Natural killer cell (primary cell): ENCODE data around the gene HSPA9. TPM values are rescaled to one million over a fixed set of nuclear protein-coding genes. Genes with fewer than 3 reads are reported as not detected.

Experiments
- ATAC-seq, 3 donors: fragments of 150-1000 bp in 2 of 3; fragments of 200-7000 bp in 1 of 3; cut with Tn5 transposase; 1 replicate in 1 of 3; 2 replicates in 2 of 3; pipeline ENCODE4 v1.10.0; 2021; ENCODE audit warnings: mild to moderate bottlenecking in 2 of 3, moderate library complexity in 2 of 3
- DNase-seq, 2 donors: peaks; one replicate each; pipeline versions ENCODE4 v3.0.0 to v3.0.0-alpha.2; 2013 to 2021; ENCODE audit warnings: mixed read lengths in 1 of 2
- H3K27ac ChIP-seq: one replicate; pipeline ENCODE4 v1.5.1; 2013; ENCODE audit warnings: mild to moderate bottlenecking, low read length
- H3K27me3 ChIP-seq: one replicate; pipeline ENCODE4 v1.6.1; 2013; ENCODE audit warnings: low read length; ENCODE audit not compliant: control insufficient read depth, insufficient read depth
- H3K36me3 ChIP-seq: one replicate; pipeline ENCODE4 v1.6.1; 2013; ENCODE audit warnings: low read length; ENCODE audit not compliant: control insufficient read depth, insufficient read depth
- H3K4me1 ChIP-seq: one replicate; pipeline ENCODE4 v1.6.1; 2013; ENCODE audit warnings: low read length; ENCODE audit not compliant: control insufficient read depth, insufficient read depth
- H3K4me3 ChIP-seq: one replicate; pipeline ENCODE4 v1.5.1; 2013; ENCODE audit warnings: low read length
- H3K9me3 ChIP-seq: one replicate; pipeline ENCODE4 v1.6.1; 2013; ENCODE audit warnings: low read length; ENCODE audit not compliant: control insufficient read depth, insufficient read depth
- H3K27ac Mint-ChIP-seq, 2 donors: one replicate each; pipeline ENCODE4 v1.8.0; 2022; ENCODE audit warnings: mild to moderate bottlenecking in 2 of 2, mixed read lengths in 2 of 2, moderate library complexity in 1 of 2
- H3K27me3 Mint-ChIP-seq, 2 donors: one replicate each; pipeline ENCODE4 v1.8.0; 2022; ENCODE audit warnings: low read depth in 2 of 2, mixed read lengths in 2 of 2
- H3K36me3 Mint-ChIP-seq: one replicate; pipeline ENCODE4 v1.8.0; 2022; ENCODE audit warnings: mixed read lengths
- H3K4me1 Mint-ChIP-seq, 2 donors: one replicate each; pipeline ENCODE4 v1.8.0; 2022; ENCODE audit warnings: mixed read lengths in 2 of 2
- H3K4me3 Mint-ChIP-seq: one replicate; pipeline ENCODE4 v1.8.0; 2022; ENCODE audit warnings: mild to moderate bottlenecking, moderate library complexity, mixed read lengths
- H3K9me3 Mint-ChIP-seq, 2 donors: one replicate each; pipeline ENCODE4 v1.8.0; 2022; ENCODE audit warnings: mixed read lengths in 2 of 2
- CTCF ChIP-seq: fragments of 200-600 bp; IDR thresholded peaks from one replicate; pipeline ENCODE4 v1.8.0; 2022; ENCODE audit warnings: antibody characterized with exemption
- WGBS: methylation state at CpG from one replicate; pipeline ENCODE4 v1.1.7; 2013; ENCODE audit warnings: missing lambda C conversion rate; ENCODE audit not compliant: insufficient coverage; 5-methylcytosine and 5-hydroxymethylcytosine counted together
- intact Hi-C: fragments of 100-400 bp; cut with micrococcal nuclease; formaldehyde crosslinking; loops from one replicate; pipeline ENCODE4 v1.14.2; 2022
- total RNA-seq, 4 donors: library from RNA; stranded (reverse); fragments of 120-200 nt in 1 of 4; gene quantifications; one replicate each; pipeline versions ENCODE4 v1.2.3 to v1.2.4, GENCODE V29; 2013 to 2022

The HSPA9 gene
- total RNA-seq, 3 donors from 2014 or later (not counting 1 experiment from before 2014, with no cell fraction given), result 272 to 308 (median 308) TPM

- Mint-ChIP-seq H3K36me3 (peaks cover 26% of the 10 kb centered on the region), H3K4me3 (no peak overlapping the region), H3K27ac (no peak overlapping the region), H3K4me1 (peaks cover 44 to 59% of the 10 kb centered on the region in 2 donors), H3K27me3 (no peaks in the 10 kb centered on the region), H3K9me3 (no peaks in the 10 kb centered on the region)
- ATAC-seq, result no peak
- Histone ChIP-seq H3K4me3 (no peak overlapping the region), H3K4me1 (peaks cover 41% of the 10 kb centered on the region), H3K36me3 (peaks cover 75% of the 10 kb centered on the region), H3K27ac (no peak overlapping the region), H3K9me3 (no peaks in the 10 kb centered on the region), H3K27me3 (no peaks in the 10 kb centered on the region)
- TF ChIP-seq CTCF, result no peak
- WGBS, result 96% methylated on average over 7 of the region's 7 CpGs
- no peak for DNase-seq
- intact Hi-C loops, result loop anchor here (10.0 kb wide), 3 partner anchors 625 to 815 kb away; partner anchors contain the start of genes MATR3, MZB1, SIL1 and SLC23A1
Measured at GRCh38 chr5:138569782-138570181, 5.4 kb downstream of the HSPA9 start.

- H3K9me3 ChIP-seq, result no peaks in the 10 kb centered on the region
- no peaks in the 10 kb centered on the region for H3K9me3 Mint-ChIP-seq
- WGBS, result 97% methylated on average over 15 of the region's 16 CpGs
- peak overlapping the region; percentile 58 for H3K4me3 Mint-ChIP-seq
- DNase-seq (no peak), ATAC-seq (no peak)
- no peak overlapping the region for H3K4me3 ChIP-seq
- H3K36me3 ChIP-seq, result peaks cover 76% of the 10 kb centered on the region
- intact Hi-C loops, result loop anchor here (10.0 kb wide), 1 partner anchor 817 kb away; the partner anchor contains the start of genes MZB1 and SLC23A1
- H3K36me3 Mint-ChIP-seq, result peaks cover 27% of the 10 kb centered on the region
- peaks cover 46% of the 10 kb centered on the region for H3K4me1 ChIP-seq
- TF ChIP-seq CTCF, result no peak
- H3K27me3 Mint-ChIP-seq, result no peaks in the 10 kb centered on the region
- H3K27me3 ChIP-seq, result no peaks in the 10 kb centered on the region
- H3K4me1 Mint-ChIP-seq, result peaks cover 49 to 59% of the 10 kb centered on the region in 2 donors
- H3K27ac Mint-ChIP-seq, result peak overlapping the region; percentile 87 to 92
- H3K27ac ChIP-seq, result no peak overlapping the region
Measured at GRCh38 chr5:138568061-138568824, 7.0 kb downstream of the HSPA9 start.

GRCh38 chr5:138566792-138567191 lies 8.4 kb downstream of the HSPA9 start:
- Mint-ChIP-seq H3K9me3 (no peaks in the 10 kb centered on the region), H3K27ac (peak overlapping the region; percentile 87 to 92), H3K27me3 (no peaks in the 10 kb centered on the region), H3K4me1 (peaks cover 56 to 60% of the 10 kb centered on the region in 2 donors), H3K4me3 (peak overlapping the region; percentile 84), H3K36me3 (peaks cover 27% of the 10 kb centered on the region)
- intact Hi-C loops, result loop anchor here (10.0 kb wide), 1 partner anchor 818 kb away; the partner anchor contains the start of genes MZB1 and SLC23A1
- Histone ChIP-seq H3K4me1 (peaks cover 46% of the 10 kb centered on the region), H3K36me3 (peaks cover 65% of the 10 kb centered on the region), H3K27me3 (no peaks in the 10 kb centered on the region), H3K9me3 (no peaks in the 10 kb centered on the region), H3K27ac (peak overlapping the region; percentile 89), H3K4me3 (no peak overlapping the region)
- DNase-seq (no peak), ATAC-seq (no peak)
- TF ChIP-seq CTCF, result no peak
- WGBS, result 68% methylated on average over 3 of the region's 3 CpGs
